Measurements from ENCODE around the gene ZNF827.

ZNF827 gene

GRCh38 chr4:145931403-145931802 is 7.2 kb downstream of the ZNF827 start:
- DNase-seq, result no peak

GRCh38 chr4:145930592-145930991 is 8.0 kb downstream of the ZNF827 start:
- DNase-seq, result no peak

- no peak for DNase-seq
These were observed 9.0 kb downstream of the ZNF827 start for GRCh38 chr4:145929415-145930178.

GRCh38 chr4:145928748-145929147 is 9.9 kb downstream of the ZNF827 start:
- DNase-seq, result no peak

GRCh38 chr4:145927030-145927429 is 11.6 kb downstream of the ZNF827 start:
- DNase-seq, result no peak

- DNase-seq, result no peak
These were observed 17.4 kb downstream of the ZNF827 start for GRCh38 chr4:145921231-145921630.

- no peak for DNase-seq
These were observed 18.4 kb downstream of the ZNF827 start for GRCh38 chr4:145920205-145920604.

- DNase-seq, result no peak
These were observed 26.2 kb downstream of the ZNF827 start for GRCh38 chr4:145912376-145912775.

GRCh38 chr4:145909773-145910172 is 28.9 kb downstream of the ZNF827 start:
- no peak for DNase-seq

GRCh38 chr4:145909281-145909715 is 29.3 kb downstream of the ZNF827 start:
- DNase-seq, result no peak

- no peak for DNase-seq
These were observed 30.8 kb downstream of the ZNF827 start for GRCh38 chr4:145907812-145908211.

GRCh38 chr4:145907390-145907789 is 31.2 kb downstream of the ZNF827 start:
- DNase-seq, result no peak

- no peak for DNase-seq
These were observed 34.0 kb downstream of the ZNF827 start for GRCh38 chr4:145904413-145905177.

GRCh38 chr4:145902522-145902921 is 36.1 kb downstream of the ZNF827 start:
- no peak for DNase-seq

- DNase-seq, result no peak
These were observed 38.6 kb downstream of the ZNF827 start for GRCh38 chr4:145899886-145900460.

- no peak for DNase-seq
These were observed 39.6 kb downstream of the ZNF827 start for GRCh38 chr4:145898926-145899531.

- DNase-seq, result no peak
These were observed 40.2 kb downstream of the ZNF827 start for GRCh38 chr4:145898466-145898865.

- DNase-seq, result no peak
These were observed 43.6 kb downstream of the ZNF827 start for GRCh38 chr4:145895056-145895455.

GRCh38 chr4:145891958-145892357 is 46.7 kb downstream of the ZNF827 start:
- no peak for DNase-seq

GRCh38 chr4:145890689-145891088 is 47.9 kb downstream of the ZNF827 start:
- DNase-seq, result no peak

- DNase-seq, result no peak
These were observed 50.2 kb downstream of the ZNF827 start for GRCh38 chr4:145888393-145888792.

- DNase-seq, result no peak
These were observed 51.2 kb downstream of the ZNF827 start for GRCh38 chr4:145887241-145887991.

GRCh38 chr4:145886871-145887240 is 51.8 kb downstream of the ZNF827 start:
- no peak for DNase-seq
